DND-41 (cell line): Measurements from ENCODE around the gene BACH1.

ENCODE experiments used
- CTCF ChIP-seq: IDR thresholded peaks from 2 replicates; pipeline ENCODE4 v1.5.1; 2012; ENCODE audit warnings: borderline replicate concordance, low read length, moderate library complexity, mild to moderate bottlenecking; ENCODE audit not compliant: poor library complexity, severe bottlenecking; ENCODE audit errors: extremely low read depth
- EZH2 ChIP-seq: IDR thresholded peaks from 3 replicates; pipeline ENCODE4 v1.6.1; 2012; ENCODE audit warnings: borderline replicate concordance, low read depth, mild to moderate bottlenecking, moderate library complexity, low read length, inconsistent platforms; ENCODE audit not compliant: severe bottlenecking

GRCh38 chr21:29264721-29265120 is 34.0 kb upstream of the BACH1 start:
- no peak for TF ChIP-seq CTCF
- TF ChIP-seq EZH2 = no peak
